GM23338 (cell line): ENCODE results near the gene TSPEAR.

ENCODE experiments used
- CTCF ChIP-seq, 2 experiments: fragments of 200-600 bp in 1 of 2; sonication (generic) in 1 of 2; conservative IDR thresholded peaks; 2 replicates each; pipeline versions ENCODE4 v1.5.1 to v1.6.1; 2016 to 2017; ENCODE audit warnings: antibody characterized with exemption in 2 of 2, low read depth in 2 of 2, mild to moderate bottlenecking in 2 of 2, moderate library complexity in 1 of 2
- EZH2 ChIP-seq: fragments of 200-600 bp; sonication (generic); IDR thresholded peaks from one replicate; pipeline ENCODE4 v1.8.0; 2017; ENCODE audit warnings: antibody characterized with exemption, mild to moderate bottlenecking, low read depth; ENCODE audit not compliant: unreplicated experiment

- TF ChIP-seq CTCF (conservative IDR thresholded peaks at IDR 0.05; ENCODE audit: low read depth in 2 of 2) = no peak
- TF ChIP-seq EZH2 = no peak
Measured at GRCh38 chr21:44697811-44698734, 13.3 kb downstream of the TSPEAR start.
